ENCODE data around the gene CCRL2. TPM values are rescaled to one million over a fixed set of nuclear protein-coding genes. Genes with fewer than 3 reads are reported as not detected.

The CCRL2 gene
- total RNA-seq, 6 experiments from 2014 or later: 0.12 to 0.21 TPM; not detected in 4

- no peaks in the 10 kb centered on the region for H3K4me1 Mint-ChIP-seq (ENCODE audit: low read depth)
- no peak overlapping the region for H3K27ac Mint-ChIP-seq
- TF ChIP-seq, protein P1, sequence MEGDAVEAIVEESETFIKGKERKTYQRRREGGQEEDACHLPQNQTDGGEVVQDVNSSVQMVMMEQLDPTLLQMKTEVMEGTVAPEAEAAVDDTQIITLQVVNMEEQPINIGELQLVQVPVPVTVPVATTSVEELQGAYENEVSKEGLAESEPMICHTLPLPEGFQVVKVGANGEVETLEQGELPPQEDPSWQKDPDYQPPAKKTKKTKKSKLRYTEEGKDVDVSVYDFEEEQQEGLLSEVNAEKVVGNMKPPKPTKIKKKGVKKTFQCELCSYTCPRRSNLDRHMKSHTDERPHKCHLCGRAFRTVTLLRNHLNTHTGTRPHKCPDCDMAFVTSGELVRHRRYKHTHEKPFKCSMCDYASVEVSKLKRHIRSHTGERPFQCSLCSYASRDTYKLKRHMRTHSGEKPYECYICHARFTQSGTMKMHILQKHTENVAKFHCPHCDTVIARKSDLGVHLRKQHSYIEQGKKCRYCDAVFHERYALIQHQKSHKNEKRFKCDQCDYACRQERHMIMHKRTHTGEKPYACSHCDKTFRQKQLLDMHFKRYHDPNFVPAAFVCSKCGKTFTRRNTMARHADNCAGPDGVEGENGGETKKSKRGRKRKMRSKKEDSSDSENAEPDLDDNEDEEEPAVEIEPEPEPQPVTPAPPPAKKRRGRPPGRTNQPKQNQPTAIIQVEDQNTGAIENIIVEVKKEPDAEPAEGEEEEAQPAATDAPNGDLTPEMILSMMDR (IDR thresholded peaks at IDR 0.05): peak; percentile 87
- DNase-seq: no peak
- H3K36me3 Mint-ChIP-seq (ENCODE audit: low read depth): no peaks in the 10 kb centered on the region
- H3K4me3 Mint-ChIP-seq: no peak overlapping the region
- no peaks in the 10 kb centered on the region for H3K9me3 Mint-ChIP-seq
- peaks cover 40% of the 10 kb centered on the region for H3K27me3 Mint-ChIP-seq (ENCODE audit: insufficient read depth)
Observed at GRCh38 chr3:46449755-46450552, 42.9 kb downstream of the CCRL2 start.

DNA sequence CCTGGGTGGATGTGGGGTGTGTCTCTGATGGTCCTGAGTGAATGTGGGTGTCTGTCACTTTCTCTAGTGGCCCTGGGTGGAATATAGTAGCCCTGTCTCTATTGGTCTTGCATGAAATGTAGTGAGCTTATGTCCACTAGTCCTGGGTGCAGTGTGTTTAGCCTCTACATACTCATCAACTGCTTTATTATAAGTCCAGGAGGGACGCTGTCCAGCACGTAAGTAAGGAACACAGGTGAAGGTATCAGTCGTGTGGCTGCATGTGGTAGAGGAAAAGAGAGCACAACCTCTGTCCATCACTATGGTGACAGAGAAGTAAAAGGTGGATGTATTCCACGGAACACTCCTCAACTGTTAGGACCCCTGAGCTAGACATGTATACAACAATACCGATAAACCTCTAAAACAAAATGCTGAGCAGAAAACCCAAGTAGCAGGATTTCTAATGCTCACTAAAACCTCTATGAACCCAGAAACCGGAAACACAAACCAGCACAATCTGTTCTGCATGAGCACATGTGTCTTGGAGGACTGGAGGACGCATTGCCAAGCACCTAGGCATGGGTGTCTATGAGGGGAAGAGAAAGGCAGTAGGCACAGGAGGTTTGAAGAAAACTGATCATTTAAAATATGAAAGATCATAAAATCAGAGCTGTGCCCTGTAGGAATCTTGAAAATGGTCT lies 46.6 kb downstream of the CCRL2 start:
- Mint-ChIP-seq H3K9me3 (no peaks in the 10 kb centered on the region), H3K4me1 (ENCODE audit: low read depth) (no peaks in the 10 kb centered on the region), H3K27ac (no peak overlapping the region), H3K36me3 (ENCODE audit: low read depth) (no peaks in the 10 kb centered on the region), H3K27me3 (ENCODE audit: insufficient read depth) (peaks cover 30% of the 10 kb centered on the region), H3K4me3 (no peak overlapping the region)
- no peak for DNase-seq
- TF ChIP-seq, protein P1 (IDR thresholded peaks at IDR 0.05): no peak

GRCh38 chr3:46454209-46454595 lies 47.1 kb downstream of the CCRL2 start:
- no peak for DNase-seq
- TF ChIP-seq, protein P1 (IDR thresholded peaks at IDR 0.05): no peak
- H3K36me3 Mint-ChIP-seq (ENCODE audit: low read depth): no peaks in the 10 kb centered on the region
- H3K27ac Mint-ChIP-seq: no peak overlapping the region
- H3K4me1 Mint-ChIP-seq (ENCODE audit: low read depth): no peaks in the 10 kb centered on the region
- no peaks in the 10 kb centered on the region for H3K9me3 Mint-ChIP-seq
- H3K4me3 Mint-ChIP-seq: no peak overlapping the region
- peaks cover 30% of the 10 kb centered on the region for H3K27me3 Mint-ChIP-seq (ENCODE audit: insufficient read depth)

- TF ChIP-seq, protein P1 (IDR thresholded peaks at IDR 0.05): no peak
- no peak for DNase-seq
- Mint-ChIP-seq H3K4me3 (no peak overlapping the region), H3K9me3 (no peaks in the 10 kb centered on the region), H3K27me3 (ENCODE audit: insufficient read depth) (peaks cover 33% of the 10 kb centered on the region), H3K4me1 (ENCODE audit: low read depth) (peaks cover 1% of the 10 kb centered on the region; the same call in 1 of the 2 replicates), H3K36me3 (ENCODE audit: low read depth) (no peaks in the 10 kb centered on the region), H3K27ac (no peak overlapping the region)
Observed at GRCh38 chr3:46454606-46455005, 47.5 kb downstream of the CCRL2 start.

DNA sequence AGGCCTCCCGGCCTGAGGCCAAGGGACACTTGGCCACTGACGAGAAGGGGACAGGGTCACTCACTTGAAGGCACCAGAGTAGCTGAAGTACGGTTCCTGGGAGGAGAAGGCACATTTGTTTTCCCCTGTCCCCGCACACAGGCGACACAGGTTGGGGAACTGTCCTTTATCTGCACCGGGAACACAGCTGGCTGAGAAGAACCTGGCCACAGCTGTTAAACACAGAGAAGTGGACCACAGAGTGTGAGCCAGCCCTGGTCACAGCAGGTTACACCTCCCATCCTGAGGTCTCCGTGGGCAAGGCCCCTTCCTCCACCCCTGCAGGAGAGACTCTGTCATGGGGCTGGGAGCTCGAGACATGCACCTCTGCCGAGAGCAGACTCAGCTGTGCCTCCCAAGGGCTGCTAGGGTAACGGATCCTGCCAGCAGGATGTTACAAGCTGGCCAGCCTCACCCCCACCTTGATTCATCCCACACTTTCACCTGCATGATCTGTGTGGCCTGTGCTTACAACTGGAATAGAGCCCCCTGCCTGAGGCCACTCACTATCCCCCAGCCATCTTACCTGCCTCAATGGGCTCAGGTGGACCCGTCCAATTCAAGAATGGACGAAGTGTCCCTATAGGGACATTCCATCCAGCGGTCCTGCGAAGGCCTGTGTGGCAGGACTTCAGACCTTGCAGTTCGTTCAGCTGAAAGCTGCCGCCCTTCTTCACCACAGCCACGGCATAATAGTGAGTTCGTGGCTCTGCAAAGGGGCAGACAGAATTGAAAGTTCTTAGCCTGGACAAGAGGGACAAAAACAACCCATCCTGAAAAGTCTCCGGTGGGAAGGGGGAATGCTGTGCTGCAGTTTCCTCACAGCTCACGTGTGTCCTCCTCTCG lies 48.4 kb downstream of the CCRL2 start:
- H3K36me3 Mint-ChIP-seq (ENCODE audit: low read depth): peaks cover 4% of the 10 kb centered on the region
- H3K9me3 Mint-ChIP-seq: peaks cover 2% of the 10 kb centered on the region; the same call in 1 of the 2 replicates
- peaks cover 32% of the 10 kb centered on the region for H3K27me3 Mint-ChIP-seq (ENCODE audit: insufficient read depth)
- H3K4me3 Mint-ChIP-seq: no peak overlapping the region
- peaks cover 10% of the 10 kb centered on the region; the same call in 1 of the 2 replicates for H3K4me1 Mint-ChIP-seq (ENCODE audit: low read depth)
- DNase-seq: no peak
- H3K27ac Mint-ChIP-seq: no peak overlapping the region
- TF ChIP-seq, protein P1 (IDR thresholded peaks at IDR 0.05): no peak
